Activated T-cell treated with anti-CD3 and anti-CD28 coated beads, Interleukin-2, amount 50 U/mL, for 72 hours (primary cell): ENCODE data around the gene FAM199X. TPM values are rescaled to one million over a fixed set of nuclear protein-coding genes. Genes with fewer than 3 reads are reported as not detected.

Experiments used
- ATAC-seq, 2 donors: fragments of 150-1000 bp; cut with Tn5 transposase; replicated peaks in 1 of 2; 2 replicates each; pipeline ENCODE4 v1.10.0; 2021; ENCODE audit warnings: moderate library complexity in 2 of 2, mild to moderate bottlenecking in 1 of 2
- DNase-seq, 2 donors: peaks; one replicate each; pipeline ENCODE4 v3.0.0; 2021 to 2022; ENCODE audit warnings: mixed read lengths in 1 of 2
- H3K27ac Mint-ChIP-seq: one replicate; pipeline ENCODE4 v1.8.0; 2022; ENCODE audit warnings: mild to moderate bottlenecking, moderate library complexity, mixed read lengths
- H3K27me3 Mint-ChIP-seq: one replicate; pipeline ENCODE4 v1.8.0; 2022; ENCODE audit warnings: low read depth, mixed read lengths
- H3K36me3 Mint-ChIP-seq, 2 donors: one replicate each; pipeline ENCODE4 v1.8.0; 2022; ENCODE audit warnings: mixed read lengths in 2 of 2, mild to moderate bottlenecking in 1 of 2; ENCODE audit not compliant: insufficient read depth in 2 of 2
- H3K4me1 Mint-ChIP-seq: one replicate; pipeline ENCODE4 v1.8.0; 2022; ENCODE audit warnings: low read depth, mixed read lengths
- H3K4me3 Mint-ChIP-seq, 2 donors: one replicate each; pipeline ENCODE4 v1.8.0; 2022; ENCODE audit warnings: mild to moderate bottlenecking in 2 of 2, mixed read lengths in 2 of 2, moderate library complexity in 2 of 2
- H3K9me3 Mint-ChIP-seq, 2 donors: one replicate each; pipeline ENCODE4 v1.8.0; 2022; ENCODE audit warnings: mixed read lengths in 2 of 2
- total RNA-seq, 2 donors: library from RNA; stranded (reverse); gene quantifications; one replicate each; pipeline ENCODE4 v1.2.3, GENCODE V29; 2022

FAM199X gene
- total RNA-seq, 2 donors from 2014 or later, result 11.8 to 13.5 TPM

DNA sequence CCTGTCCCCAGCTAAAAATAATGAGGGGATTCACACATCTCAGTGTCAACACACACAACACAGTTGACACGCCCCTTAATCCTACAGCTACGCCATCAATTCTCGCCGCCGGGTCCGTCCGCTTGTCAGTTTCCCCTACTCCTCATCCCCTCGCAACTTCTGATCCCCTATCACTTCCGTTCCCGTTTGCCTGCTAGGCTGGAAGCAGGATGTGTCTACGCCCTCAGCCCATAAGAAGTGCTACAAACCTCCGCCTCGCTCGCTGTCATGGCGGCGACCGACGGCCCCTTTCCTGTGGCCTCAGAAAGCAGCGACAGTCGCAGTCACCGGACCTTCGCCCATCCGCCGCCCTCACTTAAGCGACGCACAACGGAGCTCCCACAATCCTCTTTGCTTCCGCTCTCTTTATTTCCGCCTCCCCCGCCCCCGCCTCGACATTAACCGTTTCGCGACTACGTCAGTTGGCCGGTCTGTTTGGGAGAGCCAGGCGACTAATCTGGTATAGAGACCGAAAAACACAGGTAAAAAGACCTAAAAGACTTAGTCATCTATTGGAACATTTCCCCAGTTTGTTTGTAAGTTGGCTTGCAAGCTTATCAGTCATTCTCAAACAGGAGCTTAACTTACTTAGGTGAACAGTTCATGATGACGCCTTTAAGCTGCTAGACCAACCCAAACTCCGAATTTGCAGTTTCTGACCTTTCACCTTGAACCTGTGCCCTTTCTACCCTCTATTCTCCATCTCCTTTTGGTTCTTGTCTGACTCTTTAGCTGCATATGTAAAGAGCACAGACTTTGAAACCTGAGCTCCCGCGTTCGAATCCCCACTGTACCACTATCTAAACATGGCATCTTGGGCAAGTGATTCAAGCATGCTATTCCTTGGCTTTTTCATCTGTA is 9.4 kb upstream of the FAM199X start, which contains the start of gene SLC25A53:
TSS of gene SLC25A53 (minus strand) at position 380 of the 900 bp plus-strand sequence. CDS start 51,752 bp downstream, outside the sequence.
- Mint-ChIP-seq H3K36me3 (peaks cover 0 to 2% of the 10 kb centered on the region in 2 donors), H3K4me3 (peak within 1 kb of the TSS; percentile 96 to 98), H3K4me1 (peaks cover 11% of the 10 kb centered on the region), H3K9me3 (no peaks in the 10 kb centered on the region), H3K27me3 (no peaks in the 10 kb centered on the region), H3K27ac (peak within 1 kb of the TSS; percentile 97)
- DNase-seq (peak; percentile 74 to 84), ATAC-seq (peak; percentile 91)

DNA sequence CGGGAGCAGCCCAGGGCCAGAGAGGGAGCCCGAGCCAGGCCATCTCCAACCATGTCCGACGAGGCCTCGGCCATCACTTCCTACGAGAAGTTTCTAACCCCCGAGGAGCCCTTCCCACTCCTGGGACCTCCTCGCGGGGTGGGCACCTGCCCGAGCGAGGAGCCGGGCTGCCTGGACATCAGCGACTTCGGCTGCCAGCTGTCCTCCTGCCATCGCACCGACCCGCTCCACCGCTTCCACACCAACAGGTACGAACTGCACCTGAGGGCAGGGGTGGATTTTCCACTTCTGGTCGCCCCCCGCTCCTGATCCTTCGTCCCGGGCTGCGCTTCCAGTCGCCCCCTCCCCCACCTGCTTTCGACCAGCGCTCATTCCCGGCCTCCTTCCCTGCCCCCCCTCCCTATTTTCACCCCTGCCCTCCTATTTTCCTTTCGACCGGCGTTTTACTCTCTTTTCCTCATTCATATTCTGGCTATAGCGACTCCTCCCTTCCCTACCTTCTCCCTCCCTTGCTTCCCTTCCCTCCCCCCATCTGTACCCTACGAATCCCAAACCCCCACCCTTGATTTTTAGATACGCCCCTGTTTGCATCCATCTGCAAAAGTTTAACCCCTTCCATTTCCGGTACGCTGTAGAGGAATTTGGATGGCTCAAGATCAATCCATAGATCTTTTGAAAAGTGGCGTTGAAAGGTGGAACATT is 633 bp downstream of the FAM199X start:
- Mint-ChIP-seq H3K36me3 (peaks cover 2 to 5% of the 10 kb centered on the region in 2 donors), H3K4me1 (peaks cover 36% of the 10 kb centered on the region), H3K4me3 (peak overlapping the region; percentile 78 to 97), H3K27ac (no peak overlapping the region), H3K27me3 (peaks cover 29% of the 10 kb centered on the region), H3K9me3 (no peaks in the 10 kb centered on the region)
- DNase-seq (no peak), ATAC-seq (no peak)

DNA sequence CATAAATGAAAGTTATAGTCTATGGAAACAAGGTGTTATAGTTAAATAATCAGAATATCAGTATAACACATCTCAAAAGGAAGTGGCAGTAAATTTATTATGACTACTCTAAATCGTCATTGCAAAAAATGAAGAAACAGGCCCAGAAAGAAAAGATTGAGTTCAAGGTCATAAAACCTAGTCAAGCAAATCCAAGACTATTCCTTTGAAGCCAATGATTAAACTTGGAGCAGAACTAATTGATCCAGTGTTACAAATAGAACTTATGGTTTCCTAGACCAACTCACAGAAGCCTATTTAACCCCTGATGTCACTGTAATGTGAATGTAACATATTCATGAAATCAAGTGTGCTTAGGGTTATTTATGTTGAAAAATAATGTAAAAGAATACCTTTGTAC is 1.9 kb downstream of the FAM199X start:
- Mint-ChIP-seq H3K27me3 (peaks cover 25% of the 10 kb centered on the region), H3K4me3 (peak overlapping the region; percentile 78 to 97), H3K27ac (peak overlapping the region; percentile 88), H3K9me3 (no peaks in the 10 kb centered on the region), H3K4me1 (peaks cover 36% of the 10 kb centered on the region), H3K36me3 (peaks cover under 1 to 5% of the 10 kb centered on the region in 2 donors)
- ATAC-seq (no peak), DNase-seq (no peak)

DNA sequence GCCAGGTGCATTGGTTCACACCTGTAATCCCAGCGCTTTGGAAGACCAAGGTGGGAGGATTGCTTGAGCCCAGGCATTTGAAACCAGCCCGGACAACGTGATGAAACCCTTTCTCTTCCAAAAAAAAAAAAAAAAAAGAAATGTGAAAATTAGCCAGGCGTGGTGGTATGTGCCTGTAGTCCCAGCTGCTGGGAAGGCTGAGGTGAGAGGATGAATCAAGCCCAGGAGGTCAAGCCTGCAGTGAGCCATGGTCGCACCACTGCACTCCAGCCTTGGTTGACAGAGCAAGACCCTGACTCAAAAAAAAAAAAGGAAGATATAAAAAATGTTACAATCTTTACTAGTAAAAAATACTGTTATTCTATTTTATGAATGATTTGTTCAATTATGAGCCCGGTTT is 5.9 kb downstream of the FAM199X start:
- Mint-ChIP-seq H3K36me3 (peaks cover 0 to 7% of the 10 kb centered on the region in 2 donors), H3K4me3 (no peak overlapping the region), H3K27me3 (peaks cover 19% of the 10 kb centered on the region), H3K4me1 (peaks cover 28% of the 10 kb centered on the region), H3K27ac (no peak overlapping the region), H3K9me3 (no peaks in the 10 kb centered on the region)
- DNase-seq, result no peak
- ATAC-seq, result no peak

DNA sequence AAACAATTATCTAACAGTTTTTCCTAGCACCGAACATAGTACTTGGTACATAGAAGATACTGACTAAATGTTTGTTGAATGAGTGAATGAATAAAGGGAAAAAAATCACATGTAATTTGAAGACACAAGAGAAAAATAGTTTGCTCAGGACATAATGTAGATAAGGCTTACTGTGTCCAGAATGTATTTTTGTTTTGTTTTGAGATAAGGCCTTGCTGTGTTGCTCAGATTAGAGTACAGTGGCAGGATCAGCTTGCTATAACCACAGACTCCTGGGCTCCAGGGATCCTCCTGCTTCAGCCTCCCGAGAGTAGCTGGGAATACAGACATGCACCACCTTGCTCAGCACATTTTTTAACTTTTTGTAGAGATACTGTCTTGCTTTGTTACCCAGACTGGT is 6.5 kb downstream of the FAM199X start:
- Mint-ChIP-seq H3K27ac (no peak overlapping the region), H3K36me3 (peaks cover 0 to 5% of the 10 kb centered on the region in 2 donors), H3K4me1 (peaks cover 23% of the 10 kb centered on the region), H3K27me3 (peaks cover 13% of the 10 kb centered on the region), H3K9me3 (no peaks in the 10 kb centered on the region), H3K4me3 (no peak overlapping the region)
- DNase-seq (no peak), ATAC-seq (no peak)

DNA sequence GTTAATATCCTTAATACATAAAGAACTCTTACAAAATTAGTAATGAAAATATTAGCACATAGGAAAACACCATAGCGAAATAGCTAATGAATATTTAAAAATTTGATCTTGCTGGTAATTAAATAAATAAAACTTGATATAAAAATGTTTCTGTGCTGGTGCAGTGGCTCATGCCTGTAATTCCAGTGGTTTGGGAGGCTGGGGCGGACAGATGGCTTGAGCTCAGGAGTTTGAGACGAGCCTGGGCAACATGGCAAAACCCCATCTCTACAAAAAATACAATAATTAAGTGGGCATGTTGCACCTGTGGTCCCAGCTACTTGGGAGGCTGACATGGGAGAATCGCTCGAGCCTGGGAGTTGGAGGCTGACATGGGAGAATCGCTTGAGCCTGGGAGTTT is 7.6 kb downstream of the FAM199X start:
- no peak for DNase-seq
- peaks cover 12% of the 10 kb centered on the region for H3K4me1 Mint-ChIP-seq
- H3K27ac Mint-ChIP-seq, result no peak overlapping the region
- no peaks in the 10 kb centered on the region for H3K9me3 Mint-ChIP-seq
- H3K36me3 Mint-ChIP-seq, result peaks cover 3 to 5% of the 10 kb centered on the region in 2 donors
- peaks cover 9% of the 10 kb centered on the region for H3K27me3 Mint-ChIP-seq
- no peak overlapping the region for H3K4me3 Mint-ChIP-seq
- no peak for ATAC-seq

DNA sequence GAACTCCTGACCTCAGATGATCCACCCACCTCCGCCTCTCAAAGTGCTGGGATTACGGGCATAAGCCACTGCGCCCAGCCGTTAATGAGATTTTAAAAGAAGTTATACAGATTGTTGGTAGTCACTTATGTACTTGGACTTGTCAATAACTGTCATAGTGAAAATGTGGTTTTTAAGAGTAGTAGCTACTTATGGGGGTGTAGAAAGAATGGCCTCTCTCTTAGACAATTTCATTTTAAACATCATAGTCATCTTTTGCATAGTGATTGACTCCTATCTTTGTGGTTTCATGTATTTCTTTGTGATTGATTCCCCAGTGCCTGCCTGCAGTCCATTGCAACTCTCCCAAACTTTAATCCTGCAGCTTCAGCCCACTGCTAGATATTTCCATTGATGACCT is 17.4 kb downstream of the FAM199X start:
- Mint-ChIP-seq H3K36me3 (peaks cover 0 to 8% of the 10 kb centered on the region in 2 donors), H3K4me1 (peaks cover 21% of the 10 kb centered on the region), H3K27me3 (peaks cover 7% of the 10 kb centered on the region), H3K4me3 (no peak overlapping the region), H3K27ac (no peak overlapping the region), H3K9me3 (no peaks in the 10 kb centered on the region)
- DNase-seq (no peak), ATAC-seq (peak; percentile 75 to 94)

DNA sequence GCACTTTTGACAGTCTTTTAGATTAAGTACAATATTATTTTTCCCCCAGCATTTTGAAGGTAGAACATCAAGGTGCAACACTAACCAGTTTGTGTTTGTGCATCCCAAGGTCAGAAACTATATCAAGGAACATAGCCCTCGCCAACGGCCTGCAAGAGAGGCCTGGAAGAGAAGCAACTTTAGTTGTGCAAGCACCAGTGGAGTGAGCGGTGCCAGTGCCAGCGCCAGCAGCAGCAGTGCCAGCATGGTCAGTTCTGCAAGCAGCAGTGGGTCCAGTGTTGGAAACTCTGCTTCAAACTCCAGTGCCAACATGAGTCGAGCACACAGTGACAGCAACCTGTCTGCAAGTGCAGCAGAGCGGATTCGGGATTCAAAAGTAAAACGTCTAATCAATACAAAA is 21.7 kb downstream of the FAM199X start:
- Mint-ChIP-seq H3K36me3 (peaks cover 0 to 12% of the 10 kb centered on the region in 2 donors), H3K27me3 (no peaks in the 10 kb centered on the region), H3K4me1 (peaks cover 11% of the 10 kb centered on the region), H3K27ac (no peak overlapping the region), H3K9me3 (no peaks in the 10 kb centered on the region), H3K4me3 (no peak overlapping the region)
- DNase-seq (no peak), ATAC-seq (no peak)

DNA sequence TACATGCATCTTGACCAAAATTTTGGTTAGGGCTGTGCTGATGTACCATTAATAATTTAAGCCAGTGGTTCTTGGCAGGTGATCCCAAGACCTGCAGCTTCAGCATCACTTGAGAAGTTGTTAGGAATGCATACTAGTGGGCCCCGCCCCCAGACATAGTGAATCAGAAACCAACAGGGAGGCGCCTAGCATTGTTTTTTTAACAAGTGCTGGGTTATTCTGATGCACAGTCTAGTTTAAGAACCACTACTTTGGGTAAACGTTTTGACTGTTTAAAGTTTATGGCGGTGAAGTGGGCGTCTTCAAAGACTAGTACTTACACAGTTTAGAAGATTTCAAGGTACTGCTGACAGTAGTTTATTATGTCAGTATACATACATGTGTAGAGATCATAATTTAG is 23.6 kb downstream of the FAM199X start:
- peaks cover 0 to 10% of the 10 kb centered on the region in 2 donors for H3K36me3 Mint-ChIP-seq
- H3K9me3 Mint-ChIP-seq, result no peaks in the 10 kb centered on the region
- no peak for DNase-seq
- H3K27me3 Mint-ChIP-seq, result no peaks in the 10 kb centered on the region
- no peak overlapping the region for H3K4me3 Mint-ChIP-seq
- peak; percentile 31 to 60 for ATAC-seq
- no peaks in the 10 kb centered on the region for H3K4me1 Mint-ChIP-seq
- H3K27ac Mint-ChIP-seq, result no peak overlapping the region

DNA sequence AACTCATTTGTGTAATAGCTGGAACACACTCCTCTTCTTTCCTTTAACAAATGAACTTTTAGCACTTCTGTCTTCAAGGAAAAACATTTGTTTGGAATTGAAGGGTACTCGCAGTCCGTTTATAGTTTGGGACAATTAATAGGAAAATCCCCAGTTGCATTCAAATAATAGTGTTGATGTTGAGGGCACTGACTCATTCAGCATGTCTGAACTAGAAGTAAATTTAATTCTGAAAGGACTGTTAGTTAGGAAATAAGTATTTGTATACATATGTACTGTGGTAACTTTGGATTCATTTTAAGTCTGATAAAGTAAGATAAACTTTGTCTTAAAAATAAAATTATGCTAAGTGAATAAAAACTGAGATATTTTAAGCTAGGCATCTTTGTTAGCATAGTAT is 27.2 kb downstream of the FAM199X start:
- peaks cover 0 to 8% of the 10 kb centered on the region in 2 donors for H3K36me3 Mint-ChIP-seq
- no peak overlapping the region for H3K4me3 Mint-ChIP-seq

DNA sequence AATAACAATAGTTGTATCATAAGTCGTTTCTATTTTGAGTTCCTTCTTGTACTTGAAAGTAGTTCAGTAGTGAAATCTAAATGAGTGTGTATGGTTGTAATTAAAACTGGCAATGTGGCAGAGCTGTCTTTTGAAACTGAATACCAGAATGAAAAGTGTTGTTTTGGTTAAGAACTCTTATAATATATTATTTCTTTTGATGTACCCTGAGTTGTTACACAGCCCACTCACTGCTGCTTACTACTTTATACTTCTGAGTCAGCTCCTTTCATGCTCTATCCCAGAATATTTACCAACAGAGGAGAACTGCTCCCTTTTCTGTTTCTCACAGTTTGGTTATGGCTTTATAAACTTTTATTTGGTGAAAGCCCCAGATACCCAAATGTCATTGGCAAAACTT is 28.8 kb downstream of the FAM199X start:
- Mint-ChIP-seq H3K27ac (peak overlapping the region; percentile 77), H3K4me3 (no peak overlapping the region), H3K36me3 (no peaks in the 10 kb centered on the region), H3K4me1 (no peaks in the 10 kb centered on the region), H3K27me3 (no peaks in the 10 kb centered on the region), H3K9me3 (no peaks in the 10 kb centered on the region)
- peak; percentile 27 to 36 for ATAC-seq
- DNase-seq, result no peak

More for the DNA sequence above, 27.2 kb downstream of the FAM199X start:
- DNase-seq, result no peak
- no peak for ATAC-seq
- no peaks in the 10 kb centered on the region for H3K9me3 Mint-ChIP-seq
- H3K27me3 Mint-ChIP-seq, result no peaks in the 10 kb centered on the region
- no peak overlapping the region for H3K27ac Mint-ChIP-seq
- no peaks in the 10 kb centered on the region for H3K4me1 Mint-ChIP-seq

DNA sequence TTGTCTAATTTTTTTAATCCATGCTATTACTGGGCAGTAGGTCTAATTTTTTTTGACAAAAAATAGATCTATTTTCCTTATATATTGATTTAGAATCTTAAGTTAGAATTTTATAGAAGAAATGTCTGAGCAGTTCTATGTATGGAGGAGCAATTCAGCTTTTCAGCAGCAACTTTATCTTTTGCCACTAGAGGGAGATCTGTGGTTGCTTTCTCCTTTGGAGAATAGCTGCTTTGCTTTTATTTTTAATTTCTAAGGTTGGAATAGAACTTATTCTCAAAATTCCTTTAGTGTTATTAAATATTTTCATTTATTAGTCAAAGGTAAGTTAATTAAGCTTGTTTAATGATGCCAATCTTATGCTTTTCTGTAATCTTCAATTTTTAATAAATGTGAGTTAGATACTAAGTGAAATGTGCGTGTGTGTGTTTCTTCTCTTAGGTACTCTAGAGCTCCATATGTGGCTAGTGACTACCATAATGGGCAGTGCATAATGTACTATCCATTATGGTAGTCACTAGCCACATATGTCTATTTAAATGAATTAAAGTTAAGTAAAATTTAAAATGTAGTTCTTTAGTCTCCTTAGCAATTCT is 29.3 kb downstream of the FAM199X start:
- peak in 1 of 2 donors; percentile 3 for DNase-seq
- Mint-ChIP-seq H3K36me3 (no peaks in the 10 kb centered on the region), H3K4me1 (no peaks in the 10 kb centered on the region), H3K4me3 (no peak overlapping the region), H3K9me3 (no peaks in the 10 kb centered on the region), H3K27me3 (no peaks in the 10 kb centered on the region), H3K27ac (no peak overlapping the region)
- no peak for ATAC-seq

DNA sequence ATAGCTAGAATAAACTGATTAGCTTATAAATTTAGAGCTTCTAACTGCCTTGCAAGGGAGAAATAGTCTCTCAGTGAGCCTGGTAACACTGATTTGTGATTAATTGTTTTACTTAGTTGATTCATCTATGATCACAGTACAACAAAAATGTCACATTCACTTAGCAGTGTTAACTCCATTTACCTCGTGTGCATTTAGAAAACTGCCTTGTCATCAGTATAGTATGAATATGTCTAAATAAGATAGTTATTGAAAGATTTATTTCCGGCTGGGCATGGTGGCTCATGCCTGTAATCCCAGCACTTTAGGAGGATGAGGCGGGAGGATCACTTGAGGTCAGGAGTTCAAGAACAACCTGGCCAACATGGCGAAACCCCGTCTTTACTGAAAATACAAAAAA is 39.3 kb downstream of the FAM199X start:
- H3K9me3 Mint-ChIP-seq, result no peaks in the 10 kb centered on the region
- ATAC-seq, result no peak
- no peak for DNase-seq
- H3K27ac Mint-ChIP-seq, result no peak overlapping the region
- H3K36me3 Mint-ChIP-seq, result no peaks in the 10 kb centered on the region
- H3K4me3 Mint-ChIP-seq, result no peak overlapping the region
- H3K4me1 Mint-ChIP-seq, result no peaks in the 10 kb centered on the region
- peaks cover 7% of the 10 kb centered on the region for H3K27me3 Mint-ChIP-seq
